Measurements from ENCODE around the gene ZFHX2. TPM values are rescaled to one million over a fixed set of nuclear protein-coding genes. Genes with fewer than 3 reads are reported as not detected.
A peak's percentile ranks its signal among the peaks of the same experiment; 100 is the strongest.

ZFHX2 gene
- total RNA-seq, 1 donor from 2014 or later: 0.05 TPM

DNA sequence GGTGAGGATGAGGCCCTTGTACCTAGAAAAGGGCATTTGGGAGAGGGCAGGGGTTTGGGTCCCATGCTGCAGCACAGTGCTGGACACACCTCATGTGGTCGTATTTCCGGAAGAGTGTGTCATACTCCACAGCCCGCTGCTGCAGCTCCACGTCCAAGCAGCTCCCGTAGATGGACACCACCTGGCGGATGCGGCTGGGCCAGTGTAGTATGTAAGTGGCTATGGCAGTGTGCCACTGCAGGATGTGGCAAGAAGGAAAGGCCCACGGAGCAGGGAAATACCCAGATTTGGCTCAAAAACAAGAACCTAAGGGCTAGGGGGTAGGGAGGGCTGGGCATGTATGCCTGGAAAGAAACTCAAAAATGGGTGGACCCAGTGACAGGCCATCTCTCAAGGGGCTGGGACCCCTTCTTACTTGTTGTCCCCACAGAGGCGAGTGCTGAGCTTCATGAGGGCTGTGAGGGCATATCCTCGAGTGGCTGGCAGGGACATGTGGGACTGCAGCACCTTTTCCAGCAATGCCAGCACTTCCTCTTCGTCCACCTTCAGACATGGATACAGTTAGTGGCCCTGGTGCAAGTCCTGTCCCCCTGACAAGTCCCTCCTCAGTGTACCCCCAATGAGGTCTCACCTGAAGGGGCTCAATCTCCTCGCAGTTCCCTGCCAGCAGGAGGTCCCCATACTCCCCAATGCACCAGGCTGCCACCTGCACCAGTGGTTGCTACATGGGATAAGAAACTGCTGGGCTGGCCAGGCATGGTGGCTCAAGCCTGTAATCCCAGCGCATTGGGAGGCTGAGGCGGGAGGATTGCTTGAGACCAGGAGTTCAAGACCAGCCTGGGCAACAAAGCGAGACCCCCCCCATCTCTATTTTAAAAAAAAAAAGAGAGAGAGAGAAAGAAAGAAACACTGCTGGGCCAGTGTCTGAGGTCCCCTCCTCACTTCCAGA, 10.6 kb upstream of the ZFHX2 start:
- peak; percentile 44 for DNase-seq (ENCODE audit: low read depth)

DNA sequence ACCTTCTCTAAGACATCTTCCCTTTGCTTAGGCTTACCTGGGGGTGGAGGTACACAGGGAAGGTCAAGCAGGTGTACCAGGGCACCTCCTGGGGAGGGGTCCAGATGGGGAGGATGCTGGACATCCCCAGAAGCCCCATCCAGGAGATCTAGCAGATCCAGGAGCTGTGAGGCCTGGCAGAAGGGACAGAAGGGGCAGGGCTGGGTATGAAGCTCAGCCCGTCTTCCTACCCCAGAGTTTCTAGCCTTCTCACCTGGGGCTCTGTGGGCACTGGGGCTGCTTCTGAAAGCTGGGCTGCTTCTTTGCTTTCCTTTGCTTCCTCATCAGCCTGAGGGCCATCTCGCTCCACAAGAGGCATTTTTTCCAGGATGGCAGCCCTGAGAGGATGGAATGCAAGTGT, 9.7 kb upstream of the ZFHX2 start:
- no peak for DNase-seq (ENCODE audit: low read depth)

DNA sequence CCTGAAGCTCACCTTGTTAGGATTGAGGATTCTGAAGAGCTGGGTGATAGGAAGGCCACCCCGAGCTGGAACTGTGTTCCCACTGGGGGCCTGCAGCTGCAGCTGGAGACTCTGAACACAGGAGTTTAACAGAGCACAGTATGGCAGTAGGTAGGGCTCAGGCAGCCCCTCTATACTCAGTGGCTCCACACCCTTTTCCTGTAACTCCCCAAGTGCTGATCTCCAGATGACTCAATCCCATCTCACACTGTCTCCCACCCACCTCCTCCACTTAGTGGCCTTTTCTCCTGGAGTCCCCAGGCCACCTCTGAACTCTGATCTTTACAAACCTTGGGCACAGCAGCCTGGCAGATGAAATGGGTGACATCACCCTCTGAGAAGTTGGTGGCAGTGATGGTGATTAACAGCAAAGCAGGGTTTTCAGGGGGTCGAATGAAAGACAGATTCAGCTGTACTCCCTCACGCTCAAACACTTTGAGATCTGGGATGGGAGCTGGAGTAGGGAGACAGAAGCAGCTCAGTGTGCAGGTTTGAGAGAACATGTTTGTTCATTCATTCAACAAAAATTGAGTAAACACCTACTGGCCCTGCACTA, 8.5 kb upstream of the ZFHX2 start:
- DNase-seq (ENCODE audit: low read depth): no peak

DNA sequence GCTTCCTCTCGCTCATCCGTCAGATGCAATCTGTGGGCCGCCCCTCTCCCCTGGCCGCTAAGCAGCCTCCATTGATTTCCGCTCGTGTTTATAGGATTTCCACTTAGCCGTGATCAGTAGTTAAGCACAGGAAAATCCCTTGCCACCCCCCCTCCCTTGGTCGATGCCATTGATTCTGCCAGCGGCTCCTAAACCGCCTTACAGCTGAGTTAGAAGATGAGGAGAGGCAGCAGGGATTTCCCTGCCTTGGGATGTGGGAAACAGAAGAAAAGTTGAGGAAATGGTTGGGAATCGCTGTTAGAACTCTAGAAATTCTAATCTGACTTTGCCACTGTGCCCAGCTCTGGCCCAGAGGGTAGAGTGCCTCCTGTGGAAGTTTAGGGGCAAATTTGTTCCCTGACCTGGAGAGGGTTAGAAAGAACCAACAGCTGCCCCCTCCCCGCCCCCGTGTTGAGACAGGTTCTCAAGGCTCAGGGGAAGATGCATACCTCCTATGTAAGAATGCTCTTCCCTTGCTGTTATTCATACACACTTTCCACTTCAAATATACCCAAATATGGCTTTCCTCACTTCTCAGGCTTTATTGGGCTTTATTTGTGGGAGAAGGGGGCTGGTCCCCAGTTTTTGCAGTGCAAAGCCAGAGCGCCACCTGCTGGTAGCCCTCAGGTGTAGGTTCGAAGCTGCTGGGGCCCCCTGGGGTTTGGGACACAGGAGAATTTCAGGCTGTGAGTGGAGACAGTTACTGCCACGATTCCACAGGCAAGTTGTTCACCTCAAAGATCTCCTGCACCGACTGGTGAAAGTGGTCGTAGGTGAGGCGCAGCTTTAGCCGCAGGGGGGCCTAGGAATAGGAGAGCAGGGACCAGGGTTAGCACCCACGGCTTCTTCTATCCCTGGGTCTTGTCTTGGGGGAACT, 7.7 kb upstream of the ZFHX2 start:
- peak; percentile 65 for DNase-seq (ENCODE audit: low read depth)

DNA sequence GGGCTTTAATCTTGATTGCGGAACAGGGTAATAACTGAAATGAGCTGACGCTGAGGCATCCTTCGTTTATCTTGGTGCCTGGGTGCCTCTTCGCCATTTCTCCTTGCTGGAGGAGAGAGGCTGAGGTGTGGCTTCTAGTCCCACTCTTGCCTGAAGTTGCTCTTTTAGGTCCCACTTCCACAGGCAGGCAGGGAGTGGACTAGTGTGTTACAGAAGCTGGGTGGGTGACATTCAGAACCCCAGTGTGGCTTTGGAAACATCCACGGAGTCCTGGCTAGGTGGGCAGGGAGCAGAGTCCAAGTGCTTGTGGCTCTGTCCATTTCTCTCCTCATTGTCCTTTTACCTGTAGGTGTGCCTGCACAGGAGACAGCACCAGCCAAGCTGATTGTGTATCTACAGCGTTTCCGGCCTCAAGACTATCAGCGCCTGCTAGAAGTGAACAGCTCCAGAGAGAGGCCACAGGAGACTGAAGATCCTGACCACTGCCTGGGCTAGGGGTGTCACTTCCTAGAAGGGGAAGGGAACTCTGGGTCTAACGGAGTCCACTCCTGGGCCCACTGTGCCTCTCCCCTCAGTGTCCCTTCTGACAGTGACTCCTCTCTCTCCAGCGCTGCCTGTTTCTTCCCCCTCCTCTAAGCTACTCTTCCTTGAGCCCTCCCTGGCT, 6.9 kb upstream of the ZFHX2 start:
- no peak for DNase-seq (ENCODE audit: low read depth)

DNA sequence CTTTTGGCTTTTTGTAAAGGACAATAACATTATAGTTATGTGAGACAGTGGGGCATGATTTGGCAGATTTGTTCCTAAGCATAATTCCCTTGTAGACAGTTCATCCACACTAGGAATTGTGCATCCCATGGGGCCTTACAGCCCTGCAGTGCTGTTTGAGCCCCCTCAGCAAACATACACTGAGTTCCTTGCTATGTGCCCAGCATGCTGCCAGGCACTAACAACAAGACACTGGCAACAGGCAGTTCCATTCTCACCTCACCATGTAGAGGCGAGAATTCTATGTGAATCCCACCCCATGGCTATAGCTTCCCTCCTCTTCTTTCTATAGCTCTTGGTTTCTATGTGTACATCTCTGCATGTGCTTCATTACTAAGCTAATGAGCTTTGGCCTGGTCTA, 6.4 kb upstream of the ZFHX2 start:
- no peak for DNase-seq (ENCODE audit: low read depth)

DNA sequence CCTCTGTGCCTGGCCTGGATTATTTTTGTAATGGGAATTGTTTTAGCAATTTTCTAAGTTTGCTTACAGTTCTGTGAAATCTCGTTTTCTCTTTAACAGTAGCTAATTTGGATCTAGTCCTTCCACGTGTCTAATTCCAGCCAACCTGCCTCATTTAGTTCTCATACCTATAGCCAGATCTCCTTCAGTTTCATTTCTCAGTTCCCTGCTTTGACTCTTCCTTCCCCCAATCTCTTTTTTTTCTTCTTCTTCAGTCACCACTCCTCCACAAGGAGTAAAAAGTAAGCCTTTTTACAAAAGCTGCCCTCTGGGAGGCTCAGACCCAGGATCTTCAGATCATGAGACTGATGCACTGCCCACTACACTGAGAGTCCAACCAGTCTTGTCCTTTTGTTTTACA, 6.0 kb upstream of the ZFHX2 start:
- DNase-seq (ENCODE audit: low read depth): no peak

DNA sequence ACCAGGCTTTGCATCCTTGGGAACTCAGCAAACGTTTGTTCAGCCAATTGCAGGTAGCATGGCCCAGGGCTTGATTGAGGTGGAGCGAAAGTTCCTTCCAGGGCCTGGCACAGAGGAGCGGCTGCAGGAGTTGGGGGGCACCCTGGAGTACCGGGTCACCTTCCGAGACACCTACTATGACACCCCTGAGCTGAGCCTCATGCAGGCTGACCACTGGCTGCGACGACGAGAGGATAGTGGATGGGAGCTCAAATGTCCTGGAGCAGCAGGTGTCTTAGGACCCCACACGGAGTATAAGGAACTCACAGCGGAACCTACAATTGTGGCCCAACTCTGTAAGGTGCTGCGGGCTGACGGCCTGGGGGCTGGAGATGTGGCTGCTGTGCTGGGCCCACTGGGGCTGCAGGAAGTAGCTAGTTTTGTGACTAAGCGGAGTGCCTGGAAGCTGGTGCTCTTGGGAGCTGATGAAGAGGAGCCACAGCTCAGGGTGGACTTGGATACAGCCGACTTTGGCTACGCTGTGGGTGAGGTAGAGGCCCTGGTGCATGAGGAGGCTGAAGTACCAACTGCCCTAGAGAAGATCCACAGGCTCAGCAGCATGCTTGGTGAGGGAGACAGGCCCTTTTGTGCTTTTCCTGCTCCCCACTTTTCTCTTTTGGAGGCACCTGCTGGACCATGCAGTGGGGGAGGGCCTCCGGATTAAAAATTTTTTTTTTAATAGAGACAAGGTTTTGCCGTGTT, 5.3 kb upstream of the ZFHX2 start:
- DNase-seq (ENCODE audit: low read depth): no peak

DNA sequence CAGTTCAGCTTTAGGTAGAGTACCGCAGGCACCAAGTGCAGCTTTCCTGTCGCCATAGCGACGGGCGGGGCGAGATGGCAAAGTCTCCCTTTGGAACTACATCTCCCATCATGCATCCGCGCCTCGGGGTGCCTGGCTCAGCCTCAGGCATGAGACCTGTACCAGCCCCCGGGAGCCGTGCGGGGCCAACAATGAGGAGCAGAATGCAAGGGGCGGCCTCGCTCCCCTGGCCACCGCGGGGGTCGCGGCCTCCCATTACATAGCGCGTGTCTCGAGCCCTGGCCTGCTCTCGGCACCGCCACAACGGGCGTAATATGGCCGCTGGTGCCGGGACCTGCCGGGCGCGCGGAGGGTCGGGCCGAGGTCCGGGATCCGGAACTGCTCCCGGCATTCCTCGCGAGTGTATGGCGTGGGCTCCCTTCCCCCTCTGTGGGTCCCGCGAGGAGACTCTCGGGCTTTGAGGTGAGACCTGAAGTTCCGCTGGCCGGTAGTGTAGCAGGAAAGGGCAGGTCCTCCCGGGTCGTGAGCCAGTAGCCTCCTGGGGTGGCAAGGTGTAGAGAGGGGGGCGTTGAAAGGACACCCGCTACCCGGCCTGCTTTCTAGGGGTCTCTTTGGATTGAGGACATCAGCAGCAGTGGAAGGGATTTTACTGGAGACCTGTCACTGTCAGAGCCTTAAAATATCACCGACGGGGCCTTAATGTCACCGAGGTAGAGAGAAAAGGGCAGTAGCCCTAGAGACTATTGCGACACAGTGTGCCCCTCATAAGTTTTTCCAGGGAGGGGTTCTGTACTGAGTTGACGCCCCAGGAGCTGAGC, 4.5 kb upstream of the ZFHX2 start, which contains the start of gene THTPA:
THTPA (plus strand) TSS at position 390 of the 818 bp plus-strand sequence. CDS start 487 bp downstream, outside the sequence.
- peak; percentile 96 for DNase-seq (ENCODE audit: low read depth)

DNA sequence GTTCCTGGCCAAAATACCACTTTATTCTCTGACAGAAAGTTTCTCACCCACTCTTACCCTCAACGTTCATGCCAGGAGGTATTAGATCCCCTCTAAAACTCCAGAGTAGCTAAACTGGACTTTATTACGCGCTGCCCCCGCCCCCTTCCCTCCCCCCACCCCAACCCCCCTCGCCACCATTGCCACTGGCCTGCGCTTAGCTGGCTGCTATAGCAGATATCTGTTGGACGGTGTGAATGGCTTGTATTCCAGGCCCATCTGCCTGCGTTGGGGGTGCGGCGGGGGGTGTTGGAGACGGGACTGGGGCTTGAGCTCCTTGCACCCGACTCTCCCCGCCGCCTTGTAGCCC, 3.9 kb upstream of the ZFHX2 start:
- DNase-seq (ENCODE audit: low read depth): no peak

DNA sequence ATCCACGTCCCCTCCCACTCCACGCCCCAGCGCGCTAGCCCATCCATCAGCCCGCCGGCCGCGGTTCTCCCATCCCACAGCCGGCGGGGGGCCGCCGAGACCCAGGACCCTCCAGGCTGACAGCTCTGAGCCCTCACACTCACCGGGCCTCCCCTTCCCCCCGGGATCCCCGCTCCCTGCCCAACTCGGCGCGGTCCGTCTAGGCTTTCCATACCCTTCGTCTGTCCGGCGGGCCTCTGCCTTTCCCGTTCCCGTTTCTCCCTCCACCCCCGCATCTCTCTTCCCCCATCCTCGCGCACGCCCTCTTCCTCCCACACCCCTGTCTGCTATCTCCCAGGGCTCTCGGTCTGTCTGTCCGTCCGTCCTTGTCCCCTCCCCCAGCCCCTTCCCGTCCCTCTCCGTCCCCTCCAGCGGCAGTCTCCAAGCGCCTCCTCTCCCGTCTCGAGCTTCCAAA, 726 bp downstream of the ZFHX2 start:
- DNase-seq (ENCODE audit: low read depth): no peak

DNA sequence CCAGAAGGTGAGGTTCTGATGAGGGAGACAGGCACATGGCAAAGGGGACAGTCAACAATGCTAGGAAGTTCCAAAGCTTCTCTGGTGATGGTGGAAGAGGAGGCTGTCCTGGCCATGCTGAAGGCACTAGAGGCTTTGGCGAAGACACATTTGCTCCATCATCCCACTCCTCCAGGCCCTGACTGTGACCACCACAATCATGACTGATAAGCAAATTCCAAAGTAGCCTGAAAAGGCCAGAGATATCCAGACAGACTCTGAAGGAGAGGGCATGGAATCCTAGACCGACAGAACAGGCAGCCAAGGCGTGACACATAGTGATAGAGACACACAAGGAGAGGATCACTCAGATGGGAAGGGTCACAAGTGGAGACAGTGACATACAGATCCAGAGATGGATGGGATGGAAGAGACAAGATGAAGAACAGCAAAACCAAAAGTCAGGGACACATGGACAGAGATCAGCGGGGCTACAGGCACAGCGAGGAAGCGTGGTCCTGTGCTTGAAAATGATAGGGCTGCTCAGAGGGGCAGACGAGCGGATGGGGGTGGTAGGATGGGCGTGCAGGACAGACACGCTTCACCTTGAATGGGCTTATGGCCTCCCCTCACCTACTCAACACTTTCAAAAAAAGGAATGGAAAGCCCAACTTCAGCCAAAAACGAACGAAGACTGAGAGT, 1.3 kb downstream of the ZFHX2 start:
- DNase-seq (ENCODE audit: low read depth): no peak

DNA sequence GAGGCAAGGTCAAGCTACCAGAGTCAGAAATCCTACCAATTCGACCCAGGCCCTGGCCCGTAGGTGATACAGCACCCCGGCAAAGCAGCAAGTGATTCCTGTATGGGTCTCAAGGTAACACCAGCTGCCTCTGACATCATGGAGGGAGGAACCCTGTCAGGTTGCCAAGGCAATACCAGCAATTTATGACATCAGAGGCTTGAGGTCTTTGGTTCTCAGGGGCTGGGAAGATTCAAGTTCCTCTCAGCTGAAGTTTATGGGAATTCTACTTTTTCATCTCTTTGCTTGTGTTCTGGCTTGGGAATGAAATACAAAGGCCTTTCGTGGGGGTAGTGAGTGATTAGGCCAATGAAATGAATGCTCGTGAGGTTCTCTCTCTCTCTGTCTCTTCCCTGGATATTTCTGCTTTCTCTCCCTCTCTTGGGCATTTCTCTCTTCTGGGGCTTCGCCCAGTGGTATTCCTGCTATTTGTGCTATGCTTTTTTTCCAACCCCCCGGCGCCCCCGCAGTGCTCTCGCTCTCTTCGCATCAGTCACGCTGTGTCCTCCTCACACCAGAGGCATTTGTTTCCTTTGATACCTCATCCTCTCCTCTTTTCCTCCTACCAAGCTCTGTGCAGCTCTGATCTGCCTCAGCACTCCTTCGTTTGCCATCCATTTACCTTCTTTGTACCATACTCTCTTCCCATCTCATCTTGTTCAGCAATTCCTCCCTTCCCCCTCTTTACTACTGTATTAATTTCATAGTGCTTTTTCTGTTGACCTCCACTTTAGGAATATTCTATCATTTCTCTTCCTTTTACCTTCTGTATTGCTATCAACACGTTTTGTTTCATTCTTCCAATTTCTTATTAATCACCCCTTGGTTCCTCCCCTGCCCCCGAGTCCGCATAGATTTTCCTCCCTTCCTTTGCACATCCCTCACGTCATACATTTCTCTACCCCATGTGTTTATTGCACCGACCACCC, 2.9 kb downstream of the ZFHX2 start:
- no peak for DNase-seq (ENCODE audit: low read depth)

DNA sequence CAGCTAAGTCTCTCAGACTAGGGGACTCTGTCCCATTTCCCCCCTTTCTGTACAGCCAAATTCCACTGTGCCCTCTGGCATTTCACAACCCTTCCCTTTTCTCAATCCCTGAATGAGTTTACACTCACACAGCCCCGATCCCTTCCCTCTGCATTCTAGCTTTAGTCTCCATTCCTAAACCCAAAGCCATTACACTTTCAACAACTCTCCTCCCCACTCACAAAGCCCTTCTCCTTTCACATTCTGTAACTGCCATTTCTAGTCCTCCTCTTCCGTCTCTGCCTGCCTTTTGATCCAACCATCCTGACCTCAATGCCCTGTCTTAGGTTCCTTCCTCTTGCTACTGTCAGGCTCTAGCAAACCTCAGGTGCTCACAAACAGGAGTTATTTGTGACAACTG, 3.6 kb downstream of the ZFHX2 start:
- no peak for DNase-seq (ENCODE audit: low read depth)

DNA sequence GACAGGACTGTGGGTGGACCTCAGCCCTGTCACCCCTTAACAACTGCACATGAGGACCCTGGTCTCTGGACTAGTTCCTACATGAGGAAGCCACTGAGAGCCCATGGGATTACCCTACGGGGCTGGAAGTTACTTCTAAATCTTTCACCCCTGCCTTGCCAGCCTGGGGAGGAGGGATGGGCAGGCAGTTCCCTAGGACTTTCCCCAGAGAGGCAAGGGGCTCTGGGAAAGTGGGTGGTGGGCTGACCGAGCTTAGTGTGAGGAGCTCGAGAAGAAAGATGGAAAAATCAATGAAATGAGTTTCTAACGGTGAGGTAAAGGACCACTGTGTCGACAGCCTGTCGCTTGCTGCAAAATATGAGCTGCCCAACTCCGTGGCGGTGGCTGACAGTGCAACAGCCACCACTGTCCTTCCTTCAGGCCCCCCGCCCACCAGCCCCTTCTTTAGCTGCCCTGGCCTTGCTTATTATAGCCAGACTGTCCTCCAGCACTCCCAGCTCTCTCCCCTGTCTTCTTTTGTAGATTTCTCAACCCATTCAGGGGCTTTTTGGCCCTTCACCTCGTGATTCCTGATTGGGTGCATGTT, 5.0 kb downstream of the ZFHX2 start:
- DNase-seq (ENCODE audit: low read depth): no peak

DNA sequence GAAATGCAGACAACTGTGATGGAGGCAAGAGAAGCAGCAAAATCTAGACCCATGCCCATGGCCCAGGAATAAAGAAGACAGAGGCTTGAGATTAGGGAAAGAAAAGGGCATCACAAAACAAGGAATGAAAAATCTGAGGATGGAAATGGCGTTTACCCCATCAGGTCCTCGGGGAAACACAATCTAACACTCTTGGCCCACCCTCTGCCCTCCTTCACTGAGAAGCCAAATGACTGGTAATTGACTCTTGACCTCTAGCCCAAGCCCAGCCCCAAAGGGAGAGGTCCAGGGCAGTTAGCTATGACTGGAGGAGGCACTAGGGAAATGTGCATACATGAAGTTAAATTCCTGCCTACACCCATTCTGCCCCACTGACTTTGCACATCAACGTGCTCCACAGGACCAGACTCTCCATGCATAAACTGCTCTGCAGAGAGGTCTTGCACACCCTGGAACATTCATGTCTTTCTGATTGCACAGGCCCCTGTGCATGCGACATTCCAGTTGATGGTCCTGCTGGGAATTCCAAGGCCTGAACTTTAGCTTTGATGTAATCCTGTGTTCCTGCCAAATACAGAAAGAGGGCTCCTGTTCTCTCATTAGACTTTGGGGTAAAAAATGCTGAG, 5.7 kb downstream of the ZFHX2 start:
- DNase-seq (ENCODE audit: low read depth): no peak
